GM21528 (cell line): ENCODE measurements around the gene RCC1.
"Not testable (repeated sequence)": the region's sequence is repeated elsewhere in the genome, so short reads cannot be mapped to it uniquely, and the experiment has no call there.

Experiments used
- ATAC-seq: cut with Tn5 transposase; IDR thresholded peaks from one replicate; pipeline ENCODE4 v1.9.1; 2021; ENCODE audit warnings: mild to moderate bottlenecking, moderate library complexity; ENCODE audit not compliant: unreplicated experiment, low FRiP score

Gene RCC1, protein sequence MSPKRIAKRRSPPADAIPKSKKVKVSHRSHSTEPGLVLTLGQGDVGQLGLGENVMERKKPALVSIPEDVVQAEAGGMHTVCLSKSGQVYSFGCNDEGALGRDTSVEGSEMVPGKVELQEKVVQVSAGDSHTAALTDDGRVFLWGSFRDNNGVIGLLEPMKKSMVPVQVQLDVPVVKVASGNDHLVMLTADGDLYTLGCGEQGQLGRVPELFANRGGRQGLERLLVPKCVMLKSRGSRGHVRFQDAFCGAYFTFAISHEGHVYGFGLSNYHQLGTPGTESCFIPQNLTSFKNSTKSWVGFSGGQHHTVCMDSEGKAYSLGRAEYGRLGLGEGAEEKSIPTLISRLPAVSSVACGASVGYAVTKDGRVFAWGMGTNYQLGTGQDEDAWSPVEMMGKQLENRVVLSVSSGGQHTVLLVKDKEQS

DNA sequence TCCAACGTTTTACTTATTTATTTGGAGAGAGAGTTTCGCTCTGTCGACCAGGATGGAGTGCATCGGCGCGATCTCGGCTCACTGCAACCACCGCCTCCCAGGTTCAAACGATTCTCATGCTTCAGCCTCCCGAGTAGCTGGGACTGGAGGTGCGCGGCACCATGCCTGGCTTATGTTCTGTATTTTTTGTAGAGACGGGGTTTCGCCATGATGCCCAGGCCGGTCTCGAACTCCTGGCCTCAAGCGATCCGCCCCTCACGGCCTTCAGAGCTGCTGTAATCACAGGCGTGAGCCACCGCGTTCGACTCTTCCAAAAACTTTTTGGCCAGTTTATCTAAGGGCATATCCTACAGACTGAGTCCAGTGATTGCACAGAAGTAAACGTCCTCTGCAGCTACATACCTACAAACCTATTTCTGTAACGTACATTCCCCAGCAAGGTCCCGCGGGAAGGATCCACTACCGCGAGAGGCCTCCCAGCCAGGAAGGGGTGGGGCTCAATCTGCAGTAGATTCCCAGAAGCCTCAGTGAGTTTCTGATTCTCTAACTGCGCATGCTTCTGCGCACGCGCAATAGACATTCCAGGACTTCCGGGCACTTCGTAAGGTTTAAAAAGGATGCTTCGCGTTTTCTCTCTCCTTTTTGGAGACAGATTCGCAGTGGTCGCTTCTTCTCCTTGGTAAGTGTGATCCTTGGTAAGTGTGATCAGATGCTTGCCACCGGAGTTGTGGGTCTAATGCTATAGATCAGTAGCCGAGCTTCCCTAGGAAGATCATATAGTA lies at the start of gene RCC1:
RCC1 (plus strand) TSS at position 638 of the 782 bp plus-strand sequence. CDS start 23,824 bp downstream, outside the sequence.
- peak; percentile 64 for ATAC-seq

DNA sequence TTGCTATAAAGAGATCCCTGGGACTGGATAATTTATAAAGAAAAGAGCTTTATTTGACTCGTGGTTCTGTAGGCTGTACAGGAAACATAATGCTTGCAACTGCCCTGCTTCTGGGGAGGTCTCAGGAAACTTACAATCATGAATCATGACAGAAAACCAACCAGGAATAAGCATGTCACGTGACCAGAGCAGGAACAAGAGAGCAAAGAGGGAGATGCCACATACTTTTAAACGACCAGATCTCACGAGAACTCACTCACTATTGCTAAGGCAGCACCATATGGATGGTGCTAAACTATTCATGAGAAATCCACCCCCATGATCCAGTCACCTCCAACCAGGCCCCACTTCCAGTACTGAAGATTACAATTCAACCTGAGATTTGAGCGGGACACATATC lies 49.8 kb upstream of the RCC1 start:
- ATAC-seq, result no peak

DNA sequence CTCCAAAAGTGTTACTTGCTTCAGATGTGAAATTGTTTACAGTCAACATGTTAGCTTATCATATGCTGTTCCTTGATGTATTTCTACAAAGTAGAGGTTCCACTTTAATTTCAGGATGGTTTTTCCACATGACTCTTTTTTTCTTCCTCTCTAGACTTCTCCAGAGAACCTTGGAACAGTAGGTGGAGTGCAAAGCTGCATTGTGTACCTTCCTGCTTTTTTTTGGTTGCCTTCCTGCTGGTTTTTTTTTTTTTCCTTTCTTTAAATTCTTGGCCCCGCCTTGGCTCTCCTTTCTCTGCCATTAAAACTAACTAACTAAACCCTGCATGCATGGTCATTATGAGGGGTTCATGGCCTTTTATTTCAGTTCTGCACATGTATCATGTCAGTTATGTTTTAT lies 48.2 kb upstream of the RCC1 start:
- ATAC-seq, result no peak

DNA sequence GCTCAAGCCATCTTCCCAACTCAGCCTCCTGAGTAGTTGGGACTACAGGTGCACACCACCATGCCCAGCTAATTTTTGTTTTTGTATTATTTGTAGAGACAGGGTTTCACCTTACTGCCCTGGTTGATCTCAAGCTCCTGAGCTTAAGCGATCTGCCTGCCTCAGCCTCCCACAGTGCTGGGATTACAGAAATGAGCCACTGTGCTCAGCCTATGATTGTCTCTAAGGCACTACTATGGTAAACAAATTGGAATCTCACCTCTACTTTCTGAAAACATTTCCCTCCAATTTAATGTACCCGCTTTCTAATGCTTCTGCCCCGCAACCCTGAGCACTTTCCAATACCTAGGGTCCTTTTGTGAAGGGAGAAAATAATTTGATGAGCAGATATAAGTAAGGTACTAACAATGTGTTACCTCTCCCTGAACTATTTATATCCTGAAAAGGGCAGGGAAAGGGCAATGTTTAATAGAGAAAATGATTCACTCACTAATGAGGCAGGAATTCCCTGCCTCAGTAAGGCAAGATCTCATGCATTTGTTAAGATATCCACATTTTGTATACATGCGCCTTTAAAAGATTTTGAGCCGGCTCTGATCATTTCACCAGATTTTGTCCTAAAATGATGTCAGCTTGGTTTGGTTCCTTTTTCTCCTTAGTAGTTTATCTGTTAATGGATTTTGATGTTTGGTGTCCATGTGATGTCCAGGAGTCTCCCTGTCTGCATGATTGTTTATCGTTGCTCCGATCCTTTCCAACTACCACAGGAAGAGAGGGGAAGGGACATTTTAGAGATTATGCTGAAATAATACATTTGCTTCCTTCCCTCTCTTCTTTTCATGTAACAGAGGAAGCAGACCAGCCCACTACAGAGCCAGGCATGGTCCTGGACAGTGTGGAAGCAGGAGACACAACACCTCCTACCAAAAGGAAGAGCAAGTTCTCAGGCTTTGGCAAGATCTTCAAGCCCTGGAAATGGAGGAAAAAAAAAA lies 47.3 kb upstream of the RCC1 start:
- no peak for ATAC-seq

DNA sequence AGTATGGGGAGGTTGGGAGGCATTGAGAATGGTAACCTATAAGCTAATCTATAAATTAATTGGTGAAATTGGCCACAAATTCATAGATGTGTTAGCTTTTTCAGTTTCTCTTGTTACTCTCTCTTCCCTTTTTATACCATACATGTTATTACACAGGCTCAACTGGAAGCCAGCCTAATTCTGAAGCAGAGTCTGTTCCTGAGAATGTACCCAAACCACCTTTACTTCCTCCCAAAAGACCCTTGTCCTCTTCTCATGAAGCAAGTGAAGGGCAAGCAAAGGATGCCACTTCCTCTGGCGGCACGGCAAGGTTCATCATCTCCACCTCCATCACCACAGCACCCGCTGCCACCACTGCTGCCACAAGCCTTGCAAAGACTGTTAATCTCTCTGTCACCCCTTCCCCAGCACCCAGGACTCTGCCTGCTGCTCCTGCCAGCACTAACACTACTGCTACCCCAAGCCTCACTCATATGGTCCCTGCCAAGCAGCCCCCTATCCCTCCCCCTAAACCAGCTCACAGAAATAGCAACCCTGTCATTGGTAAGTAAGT lies 39.5 kb upstream of the RCC1 start:
- no peak for ATAC-seq

DNA sequence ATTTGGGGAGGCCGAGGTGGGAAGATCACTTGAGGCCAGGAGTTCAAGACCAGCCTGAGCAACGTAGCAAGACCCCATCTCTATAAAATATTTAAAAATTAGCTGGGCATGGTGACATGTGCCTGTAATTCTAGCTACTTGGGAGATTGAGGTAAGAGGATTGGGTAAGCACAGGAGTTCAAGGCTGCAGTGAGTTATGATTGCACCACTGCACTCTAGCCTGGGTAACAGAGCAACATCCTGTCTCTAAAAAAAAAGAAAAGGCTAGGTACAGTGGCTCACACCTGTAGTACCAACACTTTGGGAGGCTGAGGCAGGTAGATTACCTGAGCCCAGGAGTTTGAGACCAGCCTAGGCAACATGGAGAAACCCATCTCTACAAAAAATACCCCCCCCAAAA lies 35.7 kb upstream of the RCC1 start:
- no peak for ATAC-seq

DNA sequence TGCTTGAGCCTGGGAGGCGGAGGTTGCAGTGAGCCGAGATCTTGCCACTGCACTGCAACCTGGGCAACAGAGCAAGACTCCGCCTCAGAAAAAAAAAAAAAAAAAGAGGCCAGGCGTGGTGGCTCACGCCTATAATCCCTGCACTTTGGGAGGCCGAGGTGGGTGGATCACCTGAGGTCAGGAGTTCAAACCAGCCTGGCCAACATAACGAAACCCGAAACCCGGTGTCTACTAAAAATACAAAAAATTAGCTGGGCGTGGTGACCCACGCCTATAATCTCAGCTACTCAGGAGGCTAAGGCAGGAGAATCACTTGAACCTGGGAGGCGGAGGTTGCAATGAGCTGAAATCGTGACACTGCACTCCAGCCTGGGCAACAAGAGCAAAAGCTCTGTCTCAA lies 26.3 kb upstream of the RCC1 start:
- not testable (repeated sequence) for ATAC-seq

DNA sequence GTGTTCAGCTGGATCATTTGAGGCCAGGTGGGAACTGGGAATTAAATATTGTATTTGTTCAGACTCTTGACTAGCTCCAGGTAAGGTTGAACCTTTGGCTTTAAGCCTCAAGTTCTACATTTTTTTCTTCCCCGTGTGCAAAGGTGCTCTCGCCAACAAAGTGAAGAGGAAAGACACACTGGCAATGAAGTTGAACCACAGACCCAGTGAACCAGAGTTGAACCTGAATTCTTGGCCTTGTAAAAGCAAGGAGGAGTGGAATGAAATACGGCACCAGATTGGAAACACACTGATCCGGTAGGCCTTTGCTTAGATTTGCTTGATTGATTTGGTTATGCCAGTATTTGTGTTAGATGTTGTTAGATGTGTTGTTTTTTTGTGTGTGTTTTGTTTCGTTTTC lies 25.5 kb upstream of the RCC1 start:
- no peak for ATAC-seq

DNA sequence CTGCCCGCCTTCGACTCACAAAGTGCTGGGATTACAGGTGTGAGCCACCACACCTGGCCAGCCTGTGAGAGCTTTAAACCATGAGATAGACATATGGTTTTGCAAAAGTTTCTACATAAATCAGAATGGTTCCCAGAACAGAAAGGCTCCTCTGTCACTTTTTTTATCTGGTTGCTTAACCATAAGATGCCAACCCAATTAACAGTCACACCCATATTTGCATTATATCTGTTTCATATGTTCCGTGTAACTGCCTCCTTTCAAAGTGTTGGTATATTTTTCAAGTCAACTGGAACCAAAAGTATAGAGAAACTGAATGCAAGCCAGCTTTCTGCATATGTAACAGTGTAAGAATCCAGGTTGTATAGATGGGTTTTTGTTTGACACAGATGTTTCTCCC lies 23.7 kb upstream of the RCC1 start:
- ATAC-seq, result no peak

DNA sequence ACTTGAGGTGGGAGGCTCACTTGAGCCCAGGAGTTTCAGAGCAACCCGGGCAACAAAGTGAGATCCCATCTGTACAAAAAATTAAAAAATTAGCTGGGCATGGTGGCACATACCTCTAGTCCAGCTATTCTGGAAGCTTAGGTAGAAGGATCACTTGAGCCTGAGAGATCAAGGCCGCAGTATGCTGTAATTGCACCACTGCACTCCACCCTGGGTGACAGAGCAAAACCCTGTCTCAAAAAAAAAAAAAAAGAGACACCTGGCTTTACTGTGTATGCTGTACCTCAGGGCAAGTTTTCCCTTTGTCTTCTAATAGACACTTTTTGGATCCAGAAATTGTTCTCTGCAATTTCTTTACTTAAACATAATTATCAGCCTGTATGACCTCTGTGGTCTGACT lies 23.1 kb upstream of the RCC1 start:
- no peak for ATAC-seq

DNA sequence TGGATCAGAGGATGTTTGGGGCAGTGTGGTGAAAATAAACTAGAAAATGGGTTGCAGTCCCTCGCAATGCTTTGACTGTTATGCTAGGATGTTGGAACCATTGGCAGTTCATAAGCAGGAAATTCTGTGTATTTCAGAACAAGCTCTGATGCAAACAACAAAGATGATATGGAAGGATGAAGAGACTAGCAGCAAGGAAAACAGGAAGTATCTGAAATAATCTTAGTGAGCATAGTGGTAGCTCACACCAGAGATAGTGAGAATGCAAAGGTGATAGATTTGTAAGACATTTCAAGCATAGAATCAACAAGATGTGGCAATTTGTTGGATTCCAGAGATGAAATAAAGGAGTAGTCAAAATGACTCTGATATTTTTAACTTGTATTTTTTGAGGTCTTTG lies 11.1 kb upstream of the RCC1 start:
- ATAC-seq, result no peak

DNA sequence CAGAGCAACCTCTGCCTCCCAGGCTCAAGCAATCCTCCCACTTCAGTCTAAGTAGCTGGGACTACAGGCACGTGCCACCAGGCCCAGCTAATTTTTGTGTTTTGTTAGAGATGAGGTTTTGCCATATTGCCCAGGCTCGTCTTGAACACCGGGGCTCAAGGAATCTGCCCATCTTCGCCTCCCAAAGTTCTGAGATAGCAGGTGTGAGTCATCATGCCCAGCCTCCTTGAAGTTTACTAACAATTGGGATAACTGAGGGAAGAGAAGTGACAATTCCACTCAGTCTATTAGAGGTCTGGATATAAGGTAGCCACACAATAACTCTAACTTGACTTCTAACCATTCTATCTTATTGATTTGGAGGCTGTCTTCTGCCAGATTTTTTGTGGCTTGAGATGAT lies 6.3 kb upstream of the RCC1 start:
- ATAC-seq, result no peak

DNA sequence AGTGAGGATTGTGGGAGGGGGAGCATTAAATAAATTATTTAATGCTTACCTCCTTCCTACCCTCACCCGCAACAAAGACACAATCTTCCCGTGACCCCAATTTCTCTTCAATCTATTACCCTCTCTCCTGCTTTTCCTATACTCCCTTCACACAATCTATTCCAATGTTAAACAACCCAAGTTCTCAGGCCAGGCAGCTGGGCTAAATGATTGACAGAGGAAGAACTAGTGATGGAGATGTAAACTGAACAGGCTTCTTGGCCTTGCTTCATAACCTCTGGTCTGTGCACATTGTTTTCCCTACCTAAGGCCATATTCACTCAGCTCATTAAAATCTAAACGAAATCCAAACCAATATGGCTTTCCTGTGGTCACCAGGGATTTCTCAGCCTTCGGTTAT lies 3.9 kb upstream of the RCC1 start:
- ATAC-seq, result no peak

DNA sequence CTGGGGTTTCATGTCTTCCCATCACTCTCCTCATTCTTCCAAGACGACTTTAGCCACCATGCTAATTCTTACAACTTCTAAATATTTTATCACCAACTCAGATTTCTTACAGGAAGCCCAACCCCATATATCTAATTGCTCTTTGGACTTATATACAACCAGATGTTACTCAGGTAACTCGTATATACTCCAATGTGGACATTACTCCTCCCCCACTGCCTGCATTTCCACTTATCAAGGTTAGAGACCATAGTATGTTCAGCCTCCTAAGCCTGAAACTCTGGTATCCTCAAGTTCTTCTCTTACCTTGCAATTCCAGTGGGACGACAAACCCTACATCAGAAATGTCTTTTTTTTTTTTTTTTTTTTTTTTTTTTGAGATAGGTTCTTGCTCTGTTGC lies 2.7 kb upstream of the RCC1 start:
- ATAC-seq, result no peak

DNA sequence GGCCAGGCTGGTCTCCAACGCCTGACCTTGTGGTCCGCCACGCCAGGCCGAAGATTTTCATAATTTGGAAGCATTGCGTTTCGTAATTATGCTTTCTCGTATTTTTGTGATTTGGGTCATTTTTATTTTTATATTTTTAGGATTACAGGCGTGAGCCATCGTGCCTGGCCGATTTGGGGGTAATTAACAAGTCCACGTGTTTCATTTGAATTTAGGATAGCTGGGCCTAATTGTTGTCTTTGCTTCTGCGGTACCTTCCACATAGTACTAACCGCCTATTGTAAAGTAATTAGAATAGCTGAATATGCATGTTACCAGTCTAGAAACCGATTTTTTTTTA lies 1.0 kb downstream of the RCC1 start:
- no peak for ATAC-seq

DNA sequence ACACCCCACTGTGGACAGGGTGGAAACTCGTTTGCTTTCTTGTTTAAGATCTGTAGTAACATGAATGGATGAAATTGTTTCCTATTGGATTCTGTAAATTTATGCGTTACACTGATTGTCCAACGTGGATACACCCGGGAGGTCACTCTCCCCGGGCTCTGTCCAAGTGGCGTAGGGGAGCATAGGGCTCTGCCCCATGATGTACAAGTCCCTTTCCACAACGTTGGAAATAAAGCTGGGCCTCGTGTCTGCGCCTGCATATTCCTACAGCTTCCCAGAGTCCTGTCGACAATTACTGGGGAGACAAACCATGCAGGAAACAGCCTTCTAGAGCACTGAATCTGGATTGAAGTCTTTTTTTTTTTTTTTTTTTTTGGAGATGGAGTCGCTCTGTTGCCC lies 1.4 kb downstream of the RCC1 start:
- no peak for ATAC-seq

DNA sequence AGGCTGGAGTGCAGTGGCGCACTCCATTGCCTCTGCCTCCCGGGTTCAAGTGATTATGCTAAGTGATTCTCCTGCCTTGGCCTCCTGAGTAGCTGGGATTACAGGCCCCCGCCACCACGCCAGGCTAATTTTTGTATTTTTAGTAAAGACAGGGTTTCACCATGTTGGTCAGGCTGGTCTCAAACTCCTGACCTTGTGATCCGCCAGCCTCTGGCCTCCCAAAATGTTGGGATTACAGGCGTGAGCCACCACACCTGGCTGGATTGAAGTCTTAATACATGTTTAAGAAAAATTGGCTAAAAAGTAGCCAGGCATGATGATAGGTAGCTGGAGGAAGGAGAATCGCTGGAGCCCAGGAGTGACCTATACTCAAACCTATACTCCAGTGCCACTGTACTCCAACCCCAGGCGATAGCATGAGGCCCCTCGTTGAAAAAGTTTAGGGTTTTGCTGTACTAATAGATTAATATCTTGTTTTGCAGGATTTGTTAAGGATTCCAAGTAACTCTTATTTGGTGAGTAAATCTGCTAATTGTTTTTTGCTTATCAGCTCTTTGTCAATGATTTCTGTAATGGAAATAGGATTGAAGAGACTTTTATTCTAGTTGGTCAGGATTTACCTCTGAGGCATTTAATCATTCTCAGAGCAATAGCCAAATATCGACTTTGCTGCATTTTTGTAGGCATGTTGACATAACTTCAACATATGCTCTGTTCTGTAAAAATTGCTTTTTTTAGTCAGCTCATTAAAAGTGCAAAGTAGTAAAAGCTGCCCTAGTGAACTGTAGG lies 2.0 kb downstream of the RCC1 start:
- ATAC-seq, result no peak

DNA sequence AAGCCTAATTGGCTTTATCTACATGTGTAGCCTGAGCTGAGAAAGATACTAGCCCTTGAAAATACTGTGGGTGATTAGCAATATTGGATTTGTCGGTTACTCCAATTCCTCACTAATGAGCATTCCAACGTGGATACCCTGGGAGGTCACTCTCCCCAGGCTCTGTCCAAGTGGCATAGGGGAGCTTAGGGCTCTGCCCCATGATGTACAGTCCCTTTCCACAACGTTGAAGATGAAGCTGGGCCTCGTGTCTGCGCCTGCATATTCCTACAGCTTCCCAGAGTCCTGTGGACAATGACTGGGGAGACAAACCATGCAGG lies 2.6 kb downstream of the RCC1 start:
- no peak for ATAC-seq

DNA sequence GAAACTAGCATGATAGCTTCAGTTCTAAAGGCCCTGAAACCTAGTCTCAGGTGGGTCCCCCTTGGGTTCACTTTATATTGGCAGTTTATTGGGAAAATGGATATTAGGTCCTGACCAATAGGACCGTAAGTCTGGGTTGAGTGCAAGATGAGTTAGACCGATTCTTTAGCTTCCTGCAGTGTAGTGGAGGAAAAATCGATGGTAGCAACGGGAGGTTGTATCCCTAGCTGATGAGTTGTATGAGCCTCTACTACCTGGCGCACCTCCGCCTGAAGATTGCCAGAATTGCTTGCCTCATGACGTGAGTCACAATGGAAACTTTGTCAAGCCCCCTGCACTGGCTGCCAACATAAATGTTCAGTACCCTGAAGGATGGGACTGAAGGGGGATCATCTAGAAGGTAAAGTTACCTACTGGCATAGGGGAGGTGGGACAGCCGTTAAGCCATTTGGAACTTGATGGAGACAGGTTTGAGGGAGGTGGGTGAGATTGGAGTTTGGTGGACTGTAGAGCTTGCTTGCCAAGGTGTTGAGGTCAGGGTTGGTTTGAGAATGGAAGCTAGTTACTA lies 3.9 kb downstream of the RCC1 start:
- ATAC-seq, result no peak
